Stimulated activated CD8-positive, alpha-beta memory T cell treated with anti-CD3 and anti-CD28 coated beads, Interleukin-15, amount 100 ng/mL, for 1 hour (primary cell): ENCODE results near the gene HOXD12.
A peak's percentile ranks its signal among the peaks of the same experiment; 100 is the strongest.

ENCODE experiments used
- DNase-seq: peaks from one replicate; pipeline ENCODE4 v3.0.0-alpha.2; 2020; ENCODE audit warnings: low read depth

Gene HOXD12

GRCh38 chr2:176132205-176133171 is 32.9 kb downstream of the HOXD12 start:
- no peak for DNase-seq

DNA sequence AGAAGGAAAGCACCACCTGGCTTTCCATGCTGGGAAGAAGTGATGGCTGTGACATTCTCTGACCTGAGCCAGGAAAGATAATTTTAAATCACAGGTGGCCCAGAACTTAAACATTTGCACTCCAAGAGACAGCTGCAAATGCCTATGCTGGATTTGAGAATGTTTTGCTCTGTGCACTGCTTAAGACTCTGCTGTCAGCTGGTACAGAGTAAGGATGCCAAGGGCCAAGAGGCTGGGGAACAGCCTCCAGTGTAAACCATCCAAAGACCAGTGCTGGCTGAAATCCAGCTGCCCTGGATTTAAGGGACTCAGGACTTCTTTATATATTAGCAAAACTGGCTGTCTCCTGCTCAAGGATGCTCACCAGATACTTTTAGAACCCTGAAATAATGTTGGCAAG is 33.8 kb downstream of the HOXD12 start:
- DNase-seq = no peak

- no peak for DNase-seq
Measured at GRCh38 chr2:176134035-176134434, 34.4 kb downstream of the HOXD12 start.

DNA sequence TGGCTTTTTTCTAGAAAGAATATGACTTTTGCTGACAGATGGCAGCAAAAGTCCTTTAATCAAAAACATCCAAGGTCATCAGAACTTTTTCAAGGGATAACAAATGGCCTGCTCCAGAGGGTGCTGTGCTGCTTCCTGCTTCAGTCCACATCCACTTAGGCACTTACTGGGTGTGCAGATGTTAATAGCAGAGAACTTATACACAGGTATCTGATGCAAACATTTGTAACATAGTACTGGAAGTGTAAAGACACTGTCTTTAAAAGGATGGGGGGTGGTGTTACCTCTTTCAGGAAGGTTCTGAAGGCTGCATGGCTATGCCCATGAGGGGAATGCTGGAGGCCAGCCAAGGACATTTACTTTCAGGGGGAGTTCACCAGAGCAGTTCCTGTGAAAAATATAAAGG is 35.4 kb downstream of the HOXD12 start:
- DNase-seq = no peak

GRCh38 chr2:176136374-176137251 is 37.0 kb downstream of the HOXD12 start:
- no peak for DNase-seq

DNA sequence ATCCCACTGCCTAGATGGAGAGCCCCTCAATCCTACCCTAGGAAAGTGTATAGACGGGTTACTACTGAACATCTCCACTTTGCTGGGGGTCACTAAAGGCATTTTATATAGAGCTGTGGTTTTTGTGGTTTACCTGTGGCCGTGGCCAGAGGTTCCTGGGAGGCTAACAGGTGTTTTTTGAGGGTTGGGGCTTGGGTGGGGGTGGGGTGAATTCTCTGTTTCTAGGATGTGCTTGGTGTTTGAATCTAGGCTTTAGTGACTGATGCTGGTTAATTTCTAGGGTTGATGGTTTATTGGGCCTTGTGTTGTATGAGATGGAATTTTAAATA is 37.6 kb downstream of the HOXD12 start:
- no peak for DNase-seq

- no peak for DNase-seq
Measured at GRCh38 chr2:176137906-176138305, 38.3 kb downstream of the HOXD12 start.

DNA sequence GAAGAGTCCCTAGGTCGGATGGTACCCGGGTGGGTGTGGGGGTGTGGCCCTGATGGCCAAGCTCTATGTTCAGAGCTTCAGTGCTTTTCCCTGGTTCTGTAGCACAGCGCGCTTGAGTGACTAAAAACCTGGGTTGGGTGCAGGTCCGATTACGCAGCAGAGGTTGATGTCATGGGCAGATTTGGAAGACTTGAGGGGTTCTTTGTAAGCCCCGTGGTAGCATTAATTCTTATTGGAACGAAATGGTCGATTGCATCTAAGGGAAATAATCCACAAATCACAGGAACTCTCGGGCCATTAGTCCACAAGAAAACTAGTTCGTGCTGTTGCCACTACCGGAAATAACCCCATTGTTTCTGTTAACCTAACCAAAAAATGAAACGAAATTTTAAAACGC is 38.9 kb downstream of the HOXD12 start:
- DNase-seq = no peak

- no peak for DNase-seq
Measured at GRCh38 chr2:176138923-176139660, 39.5 kb downstream of the HOXD12 start.

DNA sequence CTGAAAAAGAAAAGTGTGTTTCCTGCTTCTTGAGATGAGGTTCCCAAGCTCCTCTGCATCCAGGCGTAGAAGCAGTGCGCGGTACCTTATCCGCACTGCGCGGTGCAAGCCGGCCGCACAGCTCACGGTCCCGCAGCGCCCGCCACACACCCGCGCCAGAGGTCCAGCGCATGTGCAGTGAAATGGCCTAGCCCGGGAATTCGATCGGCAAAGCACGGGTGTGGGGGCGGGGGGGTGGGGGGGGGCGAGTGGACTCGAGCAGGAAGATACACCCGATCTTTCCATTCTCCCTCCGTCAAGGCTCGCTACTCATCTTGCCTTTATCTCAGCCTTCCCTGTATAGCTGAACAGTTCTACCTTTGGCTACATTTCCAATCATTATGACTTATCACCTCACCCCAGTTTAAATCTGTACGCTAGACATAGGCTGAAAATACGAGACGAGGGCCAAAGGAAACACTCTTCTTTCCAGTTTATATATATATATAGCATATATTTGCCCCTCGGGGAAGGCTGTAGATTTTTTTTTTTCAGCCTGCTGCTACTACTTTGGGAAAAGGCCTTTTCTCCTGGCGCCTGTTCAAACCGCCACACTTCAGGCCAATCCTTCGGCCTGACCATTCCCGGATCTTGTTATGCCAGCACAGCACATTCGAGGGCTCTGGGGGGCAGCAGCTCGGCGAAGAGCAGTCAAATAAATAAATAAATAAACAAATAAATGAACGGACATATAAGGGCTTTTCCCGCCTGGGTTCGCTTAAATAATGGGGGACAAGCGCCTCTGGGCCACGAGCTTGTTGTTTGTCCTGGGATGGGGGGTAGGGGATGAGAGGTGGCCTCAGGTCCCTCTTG is 40.3 kb downstream of the HOXD12 start:
- no peak for DNase-seq

- peak; percentile 20 for DNase-seq
Measured at GRCh38 chr2:176140513-176141317, 41.1 kb downstream of the HOXD12 start.

DNA sequence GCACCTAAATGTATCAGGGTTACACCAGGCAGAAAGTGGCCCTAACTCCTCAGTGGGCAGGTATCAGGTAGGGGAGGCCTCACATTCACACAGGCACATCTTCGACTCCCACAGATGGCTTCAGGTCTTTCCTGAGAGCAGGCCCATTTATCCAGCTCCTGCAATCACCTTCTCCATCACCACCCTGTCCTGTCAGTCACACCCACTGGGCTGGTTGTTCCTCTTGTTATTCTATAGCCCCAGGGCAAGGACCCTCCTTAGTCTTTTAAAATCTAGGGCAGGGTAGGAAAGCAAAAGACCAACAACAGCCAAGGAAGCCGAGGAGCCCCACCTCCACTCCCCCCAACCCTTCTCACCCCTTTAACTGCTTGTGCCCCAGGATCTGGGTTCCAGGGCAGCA is 42.7 kb downstream of the HOXD12 start:
- DNase-seq = no peak

DNA sequence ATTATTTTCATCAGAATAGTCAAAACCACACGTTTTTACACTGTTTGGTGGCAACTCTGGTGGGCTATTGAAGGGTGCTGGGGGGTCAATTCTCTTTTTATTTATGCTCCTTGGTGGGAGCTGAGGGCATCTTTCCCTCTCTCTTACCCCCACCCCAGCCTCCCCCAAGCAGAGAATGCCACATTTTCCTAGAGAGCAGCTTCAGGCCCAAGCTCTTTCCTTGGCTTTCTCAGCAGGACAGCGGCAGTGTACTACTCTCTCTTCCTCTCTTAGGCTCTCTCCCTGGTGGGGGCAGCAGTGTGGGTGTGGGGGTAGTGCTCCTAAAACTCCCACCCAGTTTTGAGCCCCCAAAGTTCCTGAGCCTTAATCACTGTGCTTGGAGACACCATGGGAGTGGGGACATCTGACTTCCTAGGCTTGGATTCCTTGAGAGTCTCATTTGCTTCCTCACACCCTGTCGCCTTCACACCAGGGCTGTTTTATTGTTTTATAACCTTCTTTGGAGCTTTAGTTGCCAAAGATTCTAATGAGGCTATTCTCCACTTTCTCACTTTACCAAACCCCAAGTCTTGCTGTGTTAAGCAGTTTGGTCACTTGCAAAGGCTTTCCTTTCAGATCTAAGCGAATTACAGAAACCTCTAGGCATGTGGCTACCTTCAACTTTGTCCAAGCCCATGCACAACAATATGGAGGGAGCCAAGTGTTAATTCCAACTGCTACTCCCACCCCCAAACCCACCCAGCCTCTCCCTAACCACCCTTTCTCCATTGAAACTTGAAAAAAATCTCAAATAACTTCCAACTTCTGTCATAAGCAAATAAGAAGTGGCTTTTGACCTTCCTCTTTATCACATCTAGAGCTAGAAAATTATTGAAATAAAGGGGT is 45.7 kb downstream of the HOXD12 start:
- no peak for DNase-seq

GRCh38 chr2:176146101-176146500 is 46.5 kb downstream of the HOXD12 start:
- no peak for DNase-seq

DNA sequence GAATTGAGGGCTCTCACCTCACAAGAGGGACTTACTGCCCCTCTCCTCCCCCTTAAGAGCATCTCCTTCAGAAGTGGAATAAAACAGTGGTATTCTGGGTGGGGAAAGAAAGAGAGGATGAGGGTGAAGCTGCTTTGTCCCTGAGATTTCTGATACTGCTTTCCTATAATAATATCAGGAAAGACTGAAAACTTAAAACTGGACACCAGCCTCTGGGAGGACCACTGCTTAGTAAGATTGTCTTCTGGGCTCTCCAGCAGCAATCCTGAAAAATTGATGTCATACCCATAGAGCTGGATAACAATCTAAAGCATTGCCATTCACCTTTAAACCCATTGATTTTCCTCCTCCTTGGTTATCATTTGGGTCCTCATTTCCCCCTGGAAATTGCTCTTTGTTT is 47.0 kb downstream of the HOXD12 start:
- DNase-seq = no peak

- DNase-seq = no peak
Measured at GRCh38 chr2:176147210-176147799, 47.7 kb downstream of the HOXD12 start.

DNA sequence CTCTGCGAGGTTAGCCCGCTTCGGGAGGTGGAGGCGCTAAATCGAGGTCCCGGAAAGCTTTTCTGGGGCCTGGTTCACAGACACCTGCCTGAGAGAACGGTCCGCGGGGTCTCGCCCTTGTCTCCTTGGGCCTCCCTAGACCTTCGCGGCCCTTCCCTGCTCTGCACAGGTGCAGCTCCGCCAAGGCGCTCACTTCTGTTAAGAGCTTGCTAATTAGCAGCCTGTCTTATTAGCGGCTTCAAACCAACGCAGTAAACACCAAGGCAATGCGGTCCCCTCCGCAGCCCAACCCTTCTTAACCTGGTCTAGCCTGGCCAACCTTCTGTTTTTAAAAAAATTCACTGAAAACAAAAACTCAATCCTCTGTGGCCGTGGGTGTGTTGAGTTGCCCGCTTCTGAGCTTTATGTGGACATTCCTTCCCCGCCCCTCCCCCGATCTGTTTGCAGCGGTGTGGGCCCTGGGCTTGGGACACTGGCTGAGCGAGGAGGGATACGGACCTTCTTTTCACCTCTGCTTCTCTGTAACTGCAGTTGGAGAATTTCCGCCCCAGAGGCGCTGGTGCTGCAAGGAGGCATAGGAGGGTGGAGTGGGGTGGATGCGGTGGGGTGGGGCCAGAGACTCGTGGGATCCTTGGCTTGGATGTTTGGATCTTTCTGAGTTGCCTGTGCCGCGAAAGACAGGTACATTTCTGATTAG is 48.4 kb downstream of the HOXD12 start:
- no peak for DNase-seq

- DNase-seq = no peak
Measured at GRCh38 chr2:176148751-176149421, 49.3 kb downstream of the HOXD12 start.
